Stimulated activated CD8-positive, alpha-beta memory T cell treated with anti-CD3 and anti-CD28 coated beads, Interleukin-4, amount 100 ng/mL, for 1 hour (primary cell): Measurements from ENCODE around the gene AGAP5.
"Not testable (repeated sequence)": the region's sequence is repeated elsewhere in the genome, so short reads cannot be mapped to it uniquely, and the experiment has no call there.

Experiments
- DNase-seq, 2 donors: peaks; one replicate each; pipeline ENCODE4 v3.0.0-alpha.2; 2020; ENCODE audit warnings: low read depth in 2 of 2, low spot score in 1 of 2

AGAP5 gene

DNA sequence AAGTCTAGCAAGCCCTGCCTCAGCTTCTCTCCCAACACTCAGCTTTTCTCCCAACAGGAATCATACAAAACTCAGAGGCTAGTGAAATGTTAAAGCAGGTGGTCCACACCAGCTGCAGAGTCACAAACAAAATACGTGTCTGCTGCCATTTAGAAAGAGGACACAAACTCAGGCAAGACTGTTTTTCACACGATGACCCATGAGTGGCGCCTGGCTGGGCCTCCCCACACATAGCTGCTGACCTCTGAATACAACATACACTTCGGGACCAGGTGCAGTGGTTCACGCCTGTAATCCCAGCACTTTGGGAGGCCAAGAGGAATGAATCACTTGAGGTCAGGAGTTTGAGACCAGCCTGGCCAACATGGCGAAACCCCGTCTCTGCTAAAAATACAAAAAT lies 35.2 kb downstream of the AGAP5 start:
- not testable (repeated sequence) for DNase-seq

DNA sequence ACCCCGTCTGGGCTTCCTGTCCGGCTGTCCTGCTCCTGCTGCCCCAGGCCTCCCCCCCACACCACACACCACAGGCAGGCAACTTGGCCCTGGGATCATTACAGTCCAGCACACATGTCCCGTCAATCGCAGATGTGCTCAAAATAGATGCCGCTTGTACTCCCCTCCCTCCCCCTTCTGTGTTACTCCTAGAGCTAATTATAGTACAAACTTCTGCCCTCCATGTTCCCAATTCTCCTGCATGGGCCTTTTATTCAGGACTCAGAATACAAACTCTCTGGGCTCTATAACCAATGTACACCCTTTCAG lies 42.0 kb downstream of the AGAP5 start, which contains the start of gene SYNPO2L:
TSS of gene SYNPO2L (minus strand) at position 40 of the 309 bp plus-strand sequence. CDS start 107 bp downstream, outside the sequence.
- no peak for DNase-seq

DNA sequence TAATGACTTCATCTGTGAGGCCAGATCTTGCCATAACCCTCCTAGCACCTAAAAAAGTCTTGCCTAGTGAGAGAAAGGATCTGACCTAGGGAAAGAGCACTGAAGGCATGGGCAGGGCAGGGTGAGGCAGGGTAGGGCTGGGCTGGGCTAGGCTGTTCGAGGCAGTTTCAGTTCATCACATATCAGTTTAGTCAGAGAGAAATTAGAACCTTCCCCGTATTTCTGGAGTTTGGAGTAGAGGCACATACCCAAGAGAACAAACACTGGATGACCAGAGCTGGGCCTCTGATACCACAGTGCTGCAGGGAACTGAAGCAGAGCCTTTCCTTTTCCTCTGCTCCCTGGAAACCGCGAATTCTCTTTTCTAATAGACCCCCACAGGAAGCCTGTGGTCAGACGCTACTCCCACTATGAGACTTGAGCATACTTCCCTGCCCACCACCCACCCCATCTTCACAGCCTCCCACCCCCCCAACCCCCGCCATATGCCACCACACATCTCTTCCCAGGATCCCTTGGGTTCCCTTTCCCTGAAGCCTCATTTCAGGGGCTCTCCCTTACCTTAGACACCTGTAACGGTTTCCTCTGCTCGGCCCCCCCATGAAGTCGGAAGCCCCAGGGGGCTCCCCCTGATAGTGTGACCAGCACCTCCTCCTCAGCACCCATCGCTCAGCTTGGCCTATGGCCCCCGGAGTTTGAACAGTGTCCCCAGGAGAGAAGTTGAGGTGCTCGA lies 42.5 kb downstream of the AGAP5 start:
- DNase-seq = no peak

DNA sequence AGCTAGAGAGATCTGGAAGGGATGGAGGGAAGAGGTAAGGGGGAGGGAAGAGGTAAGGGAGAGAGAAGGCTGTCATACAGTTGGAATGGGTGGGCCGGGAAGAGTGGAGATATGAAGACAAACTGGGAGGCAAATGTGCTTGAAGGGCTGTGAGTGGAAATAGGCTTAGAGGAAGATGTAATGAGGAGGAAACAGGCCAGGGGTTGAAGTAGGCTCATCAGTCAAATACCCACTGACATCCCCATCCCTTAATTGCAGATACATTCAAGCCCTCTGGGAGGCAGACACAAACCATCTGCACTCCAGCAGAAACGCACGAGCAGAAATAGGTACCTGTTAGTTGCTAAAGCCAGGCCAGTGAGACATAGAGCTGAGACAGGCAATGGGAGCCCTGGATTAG lies 44.2 kb downstream of the AGAP5 start:
- DNase-seq = no peak

DNA sequence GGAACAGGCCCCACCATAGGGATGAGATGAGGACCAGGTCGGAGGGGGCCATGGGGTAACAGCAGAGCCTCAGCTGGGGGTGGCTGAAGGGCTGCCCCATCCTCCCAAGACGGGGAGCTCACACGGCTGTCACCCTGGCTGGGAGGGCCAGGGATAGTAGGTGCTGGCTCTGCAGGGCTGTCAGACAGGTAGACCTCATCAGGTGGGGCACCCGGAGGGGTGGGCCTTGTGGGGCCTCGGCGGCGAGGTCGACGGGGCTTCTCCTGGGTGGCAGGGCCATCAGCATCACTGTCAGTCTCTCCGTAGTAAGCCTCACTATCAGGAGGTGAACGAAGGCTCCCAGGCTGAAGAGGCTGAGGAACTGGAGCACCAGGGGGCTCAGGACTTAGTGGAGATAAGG lies 44.7 kb downstream of the AGAP5 start:
- DNase-seq = no peak

DNA sequence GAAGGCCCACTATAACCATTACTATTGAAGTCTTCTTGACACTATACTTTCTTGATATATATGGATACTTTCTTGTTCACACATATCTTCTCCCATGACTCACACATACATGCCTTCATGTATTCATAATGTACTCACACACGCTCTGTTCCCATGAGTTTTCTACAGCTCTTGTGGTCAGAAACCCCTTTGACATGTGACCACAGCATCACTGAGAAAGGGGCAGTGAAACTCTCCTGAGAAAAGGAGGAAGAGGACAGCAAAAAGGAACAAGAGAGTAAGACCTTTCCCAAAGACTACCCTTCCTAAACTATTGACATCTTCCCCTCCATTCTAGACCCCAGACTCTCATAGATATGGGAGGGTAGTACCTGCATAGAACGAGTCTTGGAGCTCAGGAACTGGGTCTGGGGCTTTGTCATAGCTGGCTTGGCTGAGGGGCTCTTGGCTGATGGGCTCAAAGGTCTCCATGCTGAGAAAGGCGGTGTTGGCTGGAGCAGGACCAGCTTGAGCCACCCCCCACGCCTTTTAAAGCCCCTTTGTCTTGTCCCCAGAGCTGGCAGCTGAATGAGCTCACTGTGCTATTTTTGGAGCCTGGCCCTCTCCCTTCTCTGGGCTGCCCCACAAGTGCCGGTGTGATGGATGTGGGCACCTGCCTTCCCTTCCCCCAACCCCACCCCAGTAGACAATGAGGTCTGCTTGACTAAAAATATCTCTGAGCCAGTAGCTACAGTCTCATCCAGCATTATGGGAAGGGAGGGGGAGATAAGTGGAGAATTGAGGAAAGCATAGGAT lies 47.2 kb downstream of the AGAP5 start:
- no peak for DNase-seq

DNA sequence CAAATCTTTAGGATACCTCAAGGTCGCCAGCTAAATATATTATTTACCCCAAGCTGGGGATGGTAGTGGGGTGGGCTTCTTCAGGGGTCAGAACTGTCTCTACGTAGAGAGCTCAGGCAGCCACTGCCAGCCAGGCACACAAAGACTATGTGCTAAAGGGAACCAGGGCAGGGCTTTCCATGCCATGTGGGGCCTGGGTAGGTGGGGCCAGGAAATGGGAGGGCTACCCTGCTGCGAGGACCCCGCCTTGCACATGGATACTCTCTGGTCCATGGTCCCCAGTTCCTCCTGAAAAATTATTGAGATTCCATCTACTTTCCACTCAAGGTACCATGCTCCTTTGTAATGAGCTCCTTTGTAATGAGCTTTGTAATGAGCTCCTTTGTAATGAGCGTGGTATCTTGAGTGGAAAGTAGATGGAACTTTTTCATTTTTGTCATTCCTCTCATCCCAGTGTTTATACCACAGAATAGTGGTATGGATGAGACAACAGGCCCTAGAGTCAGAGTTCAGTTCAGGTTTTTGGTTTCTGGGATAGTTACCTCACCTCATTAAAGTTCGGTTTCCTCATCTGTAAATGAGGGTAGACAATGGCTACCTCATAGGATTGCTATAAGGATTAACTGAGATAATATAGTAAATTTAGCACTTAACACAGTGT lies 47.9 kb downstream of the AGAP5 start:
- no peak for DNase-seq

DNA sequence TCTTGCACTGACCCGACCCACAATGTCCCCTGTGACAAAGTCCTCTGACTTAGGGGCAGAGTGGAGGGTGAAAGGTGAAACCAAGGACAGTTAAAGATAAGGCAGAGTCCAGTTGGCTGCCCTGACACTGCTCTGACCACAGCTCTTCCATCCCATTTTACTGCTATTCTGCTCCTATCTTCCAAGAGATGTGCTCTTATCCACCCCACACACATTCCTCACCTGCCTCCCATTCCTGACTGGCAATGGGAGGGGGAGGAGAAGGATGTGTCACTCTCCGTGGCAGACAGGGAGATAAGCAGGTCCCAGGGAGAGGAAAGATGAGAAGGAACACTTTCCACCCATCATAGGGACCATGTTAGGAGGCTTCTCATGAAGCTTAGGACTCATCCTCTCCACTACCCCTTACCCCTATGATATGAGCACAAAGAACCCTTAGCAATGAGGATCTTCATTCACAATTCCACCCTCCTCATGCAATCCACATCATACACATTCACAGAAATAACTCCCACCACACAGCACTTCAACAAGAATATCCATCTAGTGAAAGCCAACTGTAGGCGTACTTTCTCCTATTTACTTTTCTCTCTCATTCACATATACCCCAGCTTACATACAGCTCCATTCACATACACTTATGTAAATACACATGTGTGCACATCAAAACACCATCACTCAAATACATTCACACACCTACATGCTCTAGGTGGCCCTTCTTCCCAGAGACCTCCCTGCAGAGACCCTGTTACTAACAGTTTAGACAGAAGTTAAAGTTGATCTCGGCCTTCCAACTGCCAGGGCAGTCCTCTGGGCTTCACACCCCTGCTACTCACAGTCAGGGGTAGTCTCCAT lies 48.7 kb downstream of the AGAP5 start:
- DNase-seq = no peak

DNA sequence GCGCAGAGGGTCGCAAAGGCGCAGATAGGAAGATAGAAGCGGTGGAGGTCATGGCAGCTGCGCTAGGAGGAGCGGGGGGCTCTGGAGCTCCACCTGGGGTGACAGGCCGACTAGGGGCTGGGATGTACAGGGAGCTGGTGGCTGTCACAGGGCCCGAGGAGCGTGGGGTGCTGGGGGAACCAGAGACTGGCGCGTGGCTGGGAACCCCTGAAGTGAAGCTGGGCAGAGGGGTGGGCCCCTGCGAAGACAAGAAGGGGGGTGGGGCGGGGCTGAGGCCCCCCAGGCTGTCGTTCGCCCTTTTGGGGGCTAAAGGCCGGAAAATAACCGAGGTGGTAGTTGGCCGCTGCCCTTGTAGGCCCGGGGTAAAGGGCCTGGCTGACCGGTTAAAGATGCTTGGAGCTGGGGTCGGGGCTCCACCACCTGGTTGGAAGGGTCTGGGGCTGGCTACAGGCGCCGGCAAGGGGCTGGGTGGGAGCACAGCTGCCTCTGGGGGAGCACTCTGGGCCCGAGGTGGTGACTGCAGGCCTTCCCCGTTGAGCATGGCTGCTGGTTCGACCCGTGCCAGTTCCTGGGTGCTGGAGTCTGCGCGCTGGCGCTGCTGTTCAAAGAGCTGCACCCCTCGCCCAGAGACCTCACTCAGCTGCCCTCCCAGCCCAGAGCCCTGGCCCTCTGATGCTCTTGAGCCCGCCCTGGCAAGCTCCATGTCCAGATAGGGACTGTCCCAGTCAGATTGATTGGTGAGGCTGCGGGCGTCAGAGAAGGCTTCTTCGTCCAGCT lies 49.8 kb downstream of the AGAP5 start:
- DNase-seq = no peak

DNA sequence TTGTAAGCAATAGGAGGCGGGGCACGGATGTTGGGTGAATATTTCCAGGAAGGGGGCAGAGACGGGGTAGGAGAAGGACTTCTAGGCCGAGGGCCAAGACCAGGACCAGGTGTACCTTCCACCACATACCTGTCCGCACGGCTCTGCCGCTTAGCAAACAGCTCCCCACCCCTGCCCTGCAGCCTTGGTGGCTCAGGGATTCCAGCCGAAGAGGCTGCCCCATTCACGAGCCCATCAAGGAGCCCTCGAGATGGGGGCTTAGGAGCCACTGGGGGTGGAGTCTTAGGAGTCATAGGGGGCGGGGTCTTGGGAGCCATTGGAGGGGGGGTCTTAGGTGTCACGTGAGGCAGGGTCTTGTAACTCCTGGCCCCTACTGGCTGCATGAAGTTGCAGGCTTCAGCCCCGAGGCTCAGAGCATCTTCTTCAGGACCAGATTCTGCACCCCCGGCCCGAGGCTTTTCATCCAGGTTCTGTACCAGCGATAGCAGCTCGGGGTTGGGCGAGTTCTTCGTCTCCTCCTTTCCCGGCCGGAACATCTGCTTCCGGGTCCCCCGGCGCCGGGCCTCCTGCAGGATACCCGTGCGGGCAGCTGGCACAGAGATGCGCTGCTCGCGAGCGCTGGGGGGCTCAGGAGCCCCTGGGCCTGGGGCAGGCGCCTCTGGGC lies 50.6 kb downstream of the AGAP5 start:
- DNase-seq = no peak

DNA sequence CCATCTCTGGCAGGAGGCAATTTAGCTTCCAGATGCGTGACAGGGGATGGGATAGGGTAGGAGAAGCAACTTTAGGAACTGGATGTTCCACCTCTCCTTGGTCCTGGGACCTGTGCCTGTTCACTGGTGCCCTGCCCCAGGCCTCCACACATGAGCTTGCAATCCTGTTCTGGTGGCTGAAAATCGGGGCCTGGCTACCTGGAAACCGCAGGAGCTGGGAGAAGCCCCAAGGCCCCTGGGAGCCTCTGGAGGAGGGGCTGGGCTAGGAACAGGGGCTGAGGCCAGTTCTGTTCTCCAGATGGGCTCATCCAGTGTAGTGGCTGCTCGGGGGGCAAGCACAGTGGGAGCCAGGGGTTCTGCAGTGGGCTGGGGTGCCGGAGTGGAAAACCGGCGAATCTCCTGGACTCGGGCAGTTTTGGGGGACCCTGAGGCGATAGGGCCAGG lies 51.3 kb downstream of the AGAP5 start:
- DNase-seq = no peak

DNA sequence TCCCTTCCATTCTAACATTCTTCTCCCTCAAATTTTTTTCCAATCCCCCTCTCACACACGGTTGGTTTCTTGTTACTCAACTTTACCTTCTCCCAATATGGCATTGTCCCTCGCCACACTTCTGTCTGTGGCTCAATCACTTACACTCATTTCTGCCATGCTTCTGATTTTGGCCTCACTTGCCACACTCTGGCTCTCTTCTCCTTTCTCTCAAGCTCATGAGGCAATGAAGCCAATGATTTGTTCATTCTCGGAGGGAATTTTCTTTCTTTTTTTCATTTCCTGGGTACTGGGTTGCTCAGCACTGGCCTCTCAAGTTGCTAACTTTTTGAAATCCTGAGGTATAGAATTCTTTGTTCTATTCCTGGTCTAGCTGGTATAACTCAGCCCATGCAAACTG lies 52.7 kb downstream of the AGAP5 start:
- DNase-seq = no peak

DNA sequence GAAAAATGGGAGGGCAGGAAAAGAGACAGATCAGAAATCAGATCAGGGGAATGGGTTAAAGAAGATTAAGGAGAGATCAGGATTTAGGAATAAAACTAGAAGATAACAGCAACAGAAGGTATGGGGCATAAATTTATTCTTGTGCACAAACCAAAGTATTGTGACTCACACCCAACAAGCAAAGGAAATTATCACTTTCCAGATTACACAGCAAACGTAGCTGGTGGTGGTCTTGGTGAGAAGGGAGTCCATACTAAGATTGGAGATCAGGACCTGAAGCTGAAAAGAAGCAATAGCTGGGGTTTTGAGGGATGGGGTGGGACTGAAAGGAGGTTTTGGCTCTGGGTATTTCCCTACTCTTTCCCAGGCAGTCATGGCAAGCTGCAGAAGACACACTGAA lies 53.1 kb downstream of the AGAP5 start:
- no peak for DNase-seq

DNA sequence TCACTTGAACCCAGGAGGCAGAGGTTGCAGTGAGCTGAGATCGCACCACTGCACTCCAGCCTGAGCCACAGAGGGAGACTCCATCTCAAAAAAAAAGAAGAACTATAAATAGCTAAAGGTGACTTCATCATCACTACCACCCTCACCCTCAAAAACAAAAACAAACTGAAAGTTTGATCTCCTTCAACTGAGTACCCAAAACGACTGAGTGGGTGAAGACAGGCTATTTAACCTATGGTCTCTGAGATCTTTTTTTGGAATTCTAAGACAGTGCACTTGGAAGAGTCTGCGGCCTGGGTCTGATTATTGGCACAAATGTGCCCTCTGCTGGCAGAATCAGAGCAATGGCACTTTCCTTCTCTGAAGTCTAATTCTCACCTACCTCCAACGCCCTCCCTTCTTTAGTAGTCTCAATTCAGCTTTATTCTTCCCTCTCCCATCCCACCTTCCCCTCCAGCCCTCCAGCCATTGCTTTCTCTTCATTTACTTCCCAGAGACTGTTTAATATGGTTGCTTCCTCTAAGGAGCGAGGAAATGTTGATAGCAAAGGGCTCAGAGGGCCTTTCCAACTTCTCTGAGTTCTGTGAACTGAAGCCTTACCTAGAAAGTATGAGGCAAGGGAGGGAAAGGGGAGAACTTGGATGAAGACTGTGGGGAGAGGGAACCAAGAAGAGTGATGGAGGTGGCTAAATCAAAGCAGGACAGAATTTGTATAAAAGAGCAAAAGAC lies 53.7 kb downstream of the AGAP5 start:
- DNase-seq = peak; percentile 16 to 20

DNA sequence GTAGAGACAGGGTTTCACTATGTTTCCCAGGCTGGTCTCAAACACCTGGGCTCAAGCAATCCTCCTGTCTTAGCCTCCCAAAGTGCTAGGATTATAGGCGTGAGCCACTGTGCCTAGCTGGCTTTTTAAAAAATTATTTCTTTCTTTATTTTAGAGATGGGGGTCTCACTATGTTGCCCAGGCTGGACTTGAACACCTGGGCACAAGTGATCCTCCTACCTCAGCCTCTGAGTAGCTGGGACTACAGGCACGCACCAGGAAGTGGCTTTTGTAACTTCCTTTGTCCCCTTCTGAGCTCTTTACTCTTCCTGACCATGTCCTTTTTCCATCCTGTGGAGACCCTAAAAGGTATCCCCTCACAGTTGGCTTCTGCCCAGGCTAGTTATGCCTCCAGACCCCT lies 54.5 kb downstream of the AGAP5 start:
- no peak for DNase-seq

DNA sequence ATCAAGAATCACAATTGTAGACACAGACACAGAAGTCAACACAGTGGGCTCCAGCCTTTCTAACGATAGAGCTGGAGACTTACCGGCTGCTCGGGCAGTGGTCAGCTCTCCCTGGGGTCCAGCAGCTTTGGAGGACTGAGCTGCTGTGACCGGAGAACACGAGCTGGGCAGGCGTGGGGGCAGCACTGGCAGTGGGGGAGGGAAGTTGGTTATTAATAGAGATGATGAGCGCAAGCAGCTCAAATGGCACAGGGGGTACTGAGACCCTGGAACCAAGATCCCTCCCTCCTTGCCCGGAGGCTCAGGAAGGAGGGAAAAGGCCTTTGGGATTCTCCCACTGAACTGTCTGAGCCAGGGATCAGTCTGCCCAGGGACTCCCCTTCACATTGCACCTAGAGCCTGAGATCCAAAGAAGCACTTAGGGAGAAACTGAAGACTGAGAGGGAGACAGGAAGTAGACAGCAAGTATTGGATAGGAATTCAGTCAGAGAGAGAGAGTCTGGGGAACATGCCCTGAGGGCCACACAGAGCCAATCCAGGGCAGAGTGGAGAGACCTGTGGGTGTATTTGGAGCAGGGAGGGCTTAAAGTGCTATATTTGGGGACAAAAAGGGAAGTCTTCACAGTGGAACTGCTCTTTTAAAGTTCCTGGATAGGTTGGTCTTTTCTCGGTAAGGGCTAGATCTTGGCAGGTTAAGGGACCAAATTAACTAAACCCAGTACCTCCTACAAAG lies 56.4 kb downstream of the AGAP5 start, which contains the start of gene MYOZ1:
TSS of gene MYOZ1 (minus strand) at position 147 of the 733 bp plus-strand sequence. CDS start 1,457 bp downstream, outside the sequence.
- DNase-seq = no peak

DNA sequence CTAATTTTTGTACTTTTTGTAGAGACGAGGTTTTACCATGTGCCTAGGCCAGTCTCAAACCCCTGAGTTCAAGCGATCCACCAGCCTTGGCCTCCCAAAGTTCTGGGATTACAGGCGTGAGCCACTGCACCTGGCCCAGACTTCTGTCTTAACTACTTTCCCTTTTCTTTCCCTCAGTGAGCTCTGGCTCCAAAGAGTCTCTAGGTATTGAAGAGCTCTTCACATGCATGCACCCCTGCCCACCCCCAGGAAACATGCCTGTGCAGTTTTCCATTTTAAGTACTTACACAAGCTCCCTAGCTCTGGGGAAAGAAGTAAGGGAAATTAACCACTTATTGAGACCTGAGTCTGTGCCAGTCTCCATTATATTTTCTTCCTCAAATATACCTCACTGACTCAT lies 58.6 kb downstream of the AGAP5 start:
- no peak for DNase-seq

DNA sequence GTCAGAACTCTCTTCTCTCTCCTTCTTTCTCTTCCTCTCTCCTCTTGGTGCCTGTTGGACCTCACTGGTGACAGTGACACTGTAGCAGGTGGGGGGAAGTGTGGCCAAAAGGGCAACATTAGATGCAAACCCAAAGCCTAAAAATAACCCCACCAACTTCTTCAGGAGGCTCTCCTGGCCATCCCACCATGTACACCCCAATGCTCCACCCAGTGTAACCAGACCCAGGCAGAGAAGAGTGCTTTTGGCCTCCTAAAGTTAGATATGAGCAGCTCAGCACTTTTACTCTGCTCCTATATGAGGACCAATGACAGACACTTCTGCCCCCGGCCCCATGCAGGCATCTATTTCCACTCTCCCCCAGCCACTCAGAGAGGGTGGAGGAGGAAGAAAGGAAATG lies 62.1 kb downstream of the AGAP5 start:
- DNase-seq = no peak
